Measurements from ENCODE around the gene PANK1.

The PANK1 gene

GRCh38 chr10:89540420-89540949 lies 104.6 kb downstream of the PANK1 start:
- no peak for DNase-seq (ENCODE audit: low spot score)
- TF ChIP-seq, protein P1, sequence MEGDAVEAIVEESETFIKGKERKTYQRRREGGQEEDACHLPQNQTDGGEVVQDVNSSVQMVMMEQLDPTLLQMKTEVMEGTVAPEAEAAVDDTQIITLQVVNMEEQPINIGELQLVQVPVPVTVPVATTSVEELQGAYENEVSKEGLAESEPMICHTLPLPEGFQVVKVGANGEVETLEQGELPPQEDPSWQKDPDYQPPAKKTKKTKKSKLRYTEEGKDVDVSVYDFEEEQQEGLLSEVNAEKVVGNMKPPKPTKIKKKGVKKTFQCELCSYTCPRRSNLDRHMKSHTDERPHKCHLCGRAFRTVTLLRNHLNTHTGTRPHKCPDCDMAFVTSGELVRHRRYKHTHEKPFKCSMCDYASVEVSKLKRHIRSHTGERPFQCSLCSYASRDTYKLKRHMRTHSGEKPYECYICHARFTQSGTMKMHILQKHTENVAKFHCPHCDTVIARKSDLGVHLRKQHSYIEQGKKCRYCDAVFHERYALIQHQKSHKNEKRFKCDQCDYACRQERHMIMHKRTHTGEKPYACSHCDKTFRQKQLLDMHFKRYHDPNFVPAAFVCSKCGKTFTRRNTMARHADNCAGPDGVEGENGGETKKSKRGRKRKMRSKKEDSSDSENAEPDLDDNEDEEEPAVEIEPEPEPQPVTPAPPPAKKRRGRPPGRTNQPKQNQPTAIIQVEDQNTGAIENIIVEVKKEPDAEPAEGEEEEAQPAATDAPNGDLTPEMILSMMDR (IDR thresholded peaks at IDR 0.05): no peak
- no peak overlapping the region for H3K4me3 ChIP-seq
- H3K27ac ChIP-seq: no peak overlapping the region

GRCh38 chr10:89537364-89537763 lies 107.7 kb downstream of the PANK1 start:
- Histone ChIP-seq H3K27ac (no peak overlapping the region), H3K4me3 (no peak overlapping the region)
- no peak for DNase-seq (ENCODE audit: low spot score)
- TF ChIP-seq, protein P1 (IDR thresholded peaks at IDR 0.05): no peak

DNA sequence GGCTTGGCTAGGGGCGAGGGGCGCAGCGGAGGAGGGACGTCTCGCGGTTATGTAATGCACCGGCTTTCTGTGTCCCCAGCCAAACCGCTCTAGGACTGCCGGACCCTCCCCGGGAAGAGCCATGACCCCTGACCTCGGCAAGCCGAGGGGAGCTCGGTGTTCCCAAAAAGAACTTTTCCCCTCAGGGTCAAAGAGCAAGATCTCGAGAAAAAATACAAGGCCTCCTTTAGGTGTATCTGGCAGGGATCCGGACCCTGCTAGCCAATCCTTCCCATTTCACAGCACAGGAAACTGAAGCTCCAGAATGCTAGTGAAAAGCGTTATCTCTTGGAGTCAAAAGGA lies 109.1 kb downstream of the PANK1 start:
- TF ChIP-seq, protein P1 (IDR thresholded peaks at IDR 0.05): no peak
- Histone ChIP-seq H3K27ac (no peak overlapping the region), H3K4me3 (peak overlapping the region; percentile 76)
- no peak for DNase-seq (ENCODE audit: low spot score)

DNA sequence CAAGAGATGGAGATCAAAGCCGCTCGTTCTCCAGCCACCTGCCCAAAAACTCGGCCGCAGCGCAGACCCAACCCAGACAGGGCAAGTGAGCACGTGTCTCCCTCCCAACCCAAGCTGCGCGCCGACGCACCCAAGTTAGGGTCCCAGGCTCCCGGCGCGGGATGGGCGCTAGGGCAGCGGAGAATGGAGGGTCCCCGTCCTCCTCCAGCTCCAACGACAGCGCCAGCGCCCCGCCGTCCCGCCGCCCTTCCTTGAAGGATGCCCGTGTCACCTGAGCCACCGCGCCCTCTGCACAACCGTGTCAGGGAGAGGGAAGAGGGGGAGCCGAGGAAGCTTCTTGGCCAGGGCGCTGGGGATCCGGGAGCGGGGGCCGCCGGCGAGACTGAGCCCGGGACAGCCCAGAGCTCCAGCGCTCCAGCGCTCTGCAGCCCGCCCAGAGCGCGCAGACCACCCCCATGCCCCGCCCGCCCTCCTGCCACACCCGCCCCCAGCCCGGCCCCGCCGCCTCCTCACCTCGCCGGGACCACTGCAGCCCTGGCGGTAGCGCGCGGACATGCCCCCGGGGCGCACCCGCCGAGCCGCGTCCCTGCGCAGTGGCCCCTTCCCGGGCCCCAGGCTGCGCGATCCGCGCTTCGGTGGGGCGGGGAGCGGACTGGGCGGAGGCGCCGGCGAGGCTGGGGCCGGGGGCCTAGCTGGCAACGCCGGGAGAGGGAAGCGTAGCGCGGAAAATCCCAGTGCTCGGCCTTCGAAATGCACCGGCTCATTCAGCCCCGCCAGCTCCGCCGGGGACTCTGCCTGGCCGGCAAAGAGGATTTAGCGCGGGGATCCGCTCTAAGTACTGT lies 109.7 kb downstream of the PANK1 start, which contains the start of gene SLC16A12:
Gene SLC16A12, minus strand, starts transcription at position 424 of the 842 bp plus-strand sequence. CDS start 73,016 bp downstream, outside the sequence.
- H3K4me3 ChIP-seq: peak within 1 kb of the TSS; percentile 76
- no peak for DNase-seq (ENCODE audit: low spot score)
- TF ChIP-seq, protein P1 (IDR thresholded peaks at IDR 0.05): no peak
- H3K27ac ChIP-seq: peak within 1 kb of the TSS in 1 of 2 donors; percentile 42

DNA sequence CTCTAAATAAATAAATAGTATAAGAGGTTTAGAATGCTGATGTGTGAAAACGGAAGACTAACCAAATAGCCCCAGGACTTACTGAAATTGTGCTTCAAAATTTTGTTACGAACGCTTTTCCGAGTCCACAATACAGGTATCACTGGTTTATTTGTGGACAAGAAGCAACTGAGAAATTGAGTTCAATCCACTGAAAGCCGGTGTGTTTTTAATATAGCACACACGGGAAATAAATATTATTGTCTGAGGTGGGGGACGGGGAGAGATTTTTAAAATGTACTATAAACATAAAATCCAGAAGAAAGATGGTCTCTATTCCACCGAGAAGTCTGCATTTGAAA lies 110.2 kb downstream of the PANK1 start:
- peak overlapping the region; percentile 76 for H3K4me3 ChIP-seq
- no peak for DNase-seq (ENCODE audit: low spot score)
- TF ChIP-seq, protein P1 (IDR thresholded peaks at IDR 0.05): no peak
- no peak overlapping the region for H3K27ac ChIP-seq
